Measurements from ENCODE around the gene ADCK1. TPM values are rescaled to one million over a fixed set of nuclear protein-coding genes. Genes with fewer than 3 reads are reported as not detected.
"Not testable (repeated sequence)": the region's sequence is repeated elsewhere in the genome, so short reads cannot be mapped to it uniquely, and the experiment has no call there.

ADCK1 gene
- 1 to 10 TPM; 4.2 to 9.4 (median 5.4) TPM for polyA plus RNA-seq (ENCODE audit: low read depth in 6 of 6)

GRCh38 chr14:77799863-77800730 lies at the start of gene ADCK1:
ADCK1 (plus strand) TSS chr14:77800109; CDS start chr14:77818979, 18,870 bp downstream.
- Mint-ChIP-seq H3K4me3 (peak within 1 kb of the TSS; percentile 80 to 96 (median 89)), H3K9me3 (no peaks in the 10 kb centered on the region), H3K27me3 (peaks cover 0 to 6% (median 0%) of the 10 kb centered on the region in 3 donors), H3K36me3 (no peaks in the 10 kb centered on the region), H3K27ac (peak within 1 kb of the TSS; percentile 83 to 96 (median 94)), H3K4me1 (peaks cover 11 to 13% (median 11%) of the 10 kb centered on the region in 3 donors)
- peak; percentile 89 to 91 for ATAC-seq (ENCODE audit: low read depth in 2 of 2)
- DNase-seq = peak; percentile 87

- Mint-ChIP-seq H3K27me3 (no peaks in the 10 kb centered on the region), H3K36me3 (peaks cover 14 to 26% of the 10 kb centered on the region in 2 donors), H3K9me3 (no peaks in the 10 kb centered on the region), H3K4me1 (peaks cover 8 to 21% (median 12%) of the 10 kb centered on the region in 3 donors), H3K4me3 (no peak overlapping the region), H3K27ac (no peak overlapping the region)
- no peak for DNase-seq
- ATAC-seq (ENCODE audit: low read depth in 2 of 2) = no peak
Measured at GRCh38 chr14:77752266-77752665, 47.6 kb upstream of the ADCK1 start.

- no peak for DNase-seq
- Mint-ChIP-seq H3K27me3 (no peaks in the 10 kb centered on the region), H3K4me3 (peak overlapping the region in 1 of 8 donors; percentile 1), H3K27ac (no peak overlapping the region), H3K36me3 (peaks cover 14 to 26% of the 10 kb centered on the region in 2 donors), H3K9me3 (no peaks in the 10 kb centered on the region), H3K4me1 (peaks cover 14 to 28% (median 18%) of the 10 kb centered on the region in 3 donors)
- no peak for ATAC-seq (ENCODE audit: low read depth in 2 of 2)
Measured at GRCh38 chr14:77752799-77753516, 47.0 kb upstream of the ADCK1 start.

GRCh38 chr14:77760381-77761204 lies 39.3 kb upstream of the ADCK1 start, which contains the start of gene SNW1:
SNW1 (minus strand) TSS chr14:77761156; CDS start chr14:77761127, 29 bp downstream.
- Mint-ChIP-seq H3K4me1 (peaks cover 21 to 38% (median 34%) of the 10 kb centered on the region in 3 donors), H3K27ac (peak within 1 kb of the TSS; percentile 97 to 99 (median 98)), H3K36me3 (no peaks in the 10 kb centered on the region), H3K9me3 (no peaks in the 10 kb centered on the region), H3K27me3 (no peaks in the 10 kb centered on the region), H3K4me3 (peak within 1 kb of the TSS; percentile 95 to 100 (median 96))
- peak; percentile 87 to 91 for ATAC-seq (ENCODE audit: low read depth in 2 of 2)
- peak; percentile 89 for DNase-seq

- Mint-ChIP-seq H3K4me1 (peaks cover 21 to 38% (median 28%) of the 10 kb centered on the region in 3 donors), H3K27ac (peak overlapping the region; percentile 97 to 99 (median 98)), H3K36me3 (no peaks in the 10 kb centered on the region), H3K9me3 (no peaks in the 10 kb centered on the region), H3K4me3 (peak overlapping the region; percentile 95 to 100 (median 96)), H3K27me3 (no peaks in the 10 kb centered on the region)
- DNase-seq = no peak
- ATAC-seq (ENCODE audit: low read depth in 2 of 2) = peak; percentile 6 to 7
Measured at GRCh38 chr14:77761205-77761931, 38.5 kb upstream of the ADCK1 start.

- ATAC-seq (ENCODE audit: low read depth in 2 of 2) (no peak), DNase-seq (no peak)
- no peaks in the 10 kb centered on the region for H3K36me3 Mint-ChIP-seq
- no peaks in the 10 kb centered on the region for H3K27me3 Mint-ChIP-seq
- H3K4me1 Mint-ChIP-seq = peaks cover 13 to 30% (median 17%) of the 10 kb centered on the region in 3 donors
- peak overlapping the region in 1 of 6 donors; percentile 84 for H3K27ac Mint-ChIP-seq
- H3K4me3 Mint-ChIP-seq = peak overlapping the region in 1 of 8 donors; percentile 33
- H3K9me3 Mint-ChIP-seq = no peaks in the 10 kb centered on the region
Measured at GRCh38 chr14:77763316-77763715, 36.6 kb upstream of the ADCK1 start.

GRCh38 chr14:77763978-77764377 lies 35.9 kb upstream of the ADCK1 start:
- Mint-ChIP-seq H3K27ac (no peak overlapping the region), H3K4me1 (peaks cover 6 to 24% (median 10%) of the 10 kb centered on the region in 3 donors), H3K36me3 (no peaks in the 10 kb centered on the region), H3K9me3 (no peaks in the 10 kb centered on the region), H3K4me3 (no peak overlapping the region), H3K27me3 (no peaks in the 10 kb centered on the region)
- no peak for DNase-seq
- ATAC-seq (ENCODE audit: low read depth in 2 of 2) = no peak

GRCh38 chr14:77768442-77769069 lies 31.4 kb upstream of the ADCK1 start:
- not testable (repeated sequence) for ATAC-seq (ENCODE audit: low read depth in 2 of 2); H3K27me3 Mint-ChIP-seq; H3K36me3 Mint-ChIP-seq; H3K9me3 Mint-ChIP-seq; DNase-seq; H3K4me1 Mint-ChIP-seq
- peak overlapping the region in 2 of 6 donors; percentile 51 to 65 for H3K27ac Mint-ChIP-seq
- peak overlapping the region in 1 of 8 donors; percentile 25 for H3K4me3 Mint-ChIP-seq

- not testable (repeated sequence) for H3K4me3 Mint-ChIP-seq; DNase-seq; H3K9me3 Mint-ChIP-seq; ATAC-seq (ENCODE audit: low read depth in 2 of 2); H3K36me3 Mint-ChIP-seq; H3K4me1 Mint-ChIP-seq
- H3K27me3 Mint-ChIP-seq = peaks cover 0 to 12% (median 0%) of the 10 kb centered on the region in 3 donors
- peak overlapping the region in 1 of 6 donors; percentile 26 for H3K27ac Mint-ChIP-seq
Measured at GRCh38 chr14:77773966-77774365, 25.9 kb upstream of the ADCK1 start.

GRCh38 chr14:77782202-77782601 lies 17.7 kb upstream of the ADCK1 start:
- no peaks in the 10 kb centered on the region for H3K4me1 Mint-ChIP-seq
- ATAC-seq (ENCODE audit: low read depth in 2 of 2) (no peak), DNase-seq (no peak)
- H3K27ac Mint-ChIP-seq = peak overlapping the region in 1 of 6 donors; percentile 53
- H3K36me3 Mint-ChIP-seq = peaks cover 0 to 4% of the 10 kb centered on the region in 2 donors
- no peak overlapping the region for H3K4me3 Mint-ChIP-seq
- H3K9me3 Mint-ChIP-seq = no peaks in the 10 kb centered on the region
- H3K27me3 Mint-ChIP-seq = peaks cover 0 to 9% (median 7%) of the 10 kb centered on the region in 3 donors

- H3K27ac Mint-ChIP-seq = no peak overlapping the region
- ATAC-seq (ENCODE audit: low read depth in 2 of 2) (no peak), DNase-seq (no peak)
- no peak overlapping the region for H3K4me3 Mint-ChIP-seq
- no peaks in the 10 kb centered on the region for H3K9me3 Mint-ChIP-seq
- peaks cover 13 to 27% (median 24%) of the 10 kb centered on the region in 3 donors for H3K27me3 Mint-ChIP-seq
- peaks cover 0 to 4% of the 10 kb centered on the region in 2 donors for H3K36me3 Mint-ChIP-seq
- H3K4me1 Mint-ChIP-seq = no peaks in the 10 kb centered on the region
Measured at GRCh38 chr14:77786148-77786547, 13.8 kb upstream of the ADCK1 start.

Measured in naive B cell (primary cell).